GM19240 (cell line): ENCODE results near the gene PARD3.

Experiments used
- DNase-seq: peaks from one replicate; pipeline ENCODE4 v3.0.0; 2011; ENCODE audit warnings: low spot score; ENCODE audit not compliant: insufficient read length

PARD3 gene

GRCh38 chr10:34627331-34627730 is 187.8 kb downstream of the PARD3 start:
- DNase-seq: no peak

- no peak for DNase-seq
These were observed 188.8 kb downstream of the PARD3 start for GRCh38 chr10:34626158-34626880.

GRCh38 chr10:34624323-34625153 is 190.6 kb downstream of the PARD3 start:
- no peak for DNase-seq

GRCh38 chr10:34622945-34623344 is 192.2 kb downstream of the PARD3 start:
- no peak for DNase-seq

GRCh38 chr10:34618611-34619010 is 196.5 kb downstream of the PARD3 start:
- DNase-seq: no peak

- no peak for DNase-seq
These were observed 199.3 kb downstream of the PARD3 start for GRCh38 chr10:34615770-34616169.

GRCh38 chr10:34613491-34613890 is 201.6 kb downstream of the PARD3 start:
- no peak for DNase-seq

- no peak for DNase-seq
These were observed 202.2 kb downstream of the PARD3 start for GRCh38 chr10:34612938-34613337.

GRCh38 chr10:34612446-34612845 is 202.7 kb downstream of the PARD3 start:
- no peak for DNase-seq

GRCh38 chr10:34609287-34609940 is 205.7 kb downstream of the PARD3 start:
- no peak for DNase-seq

- no peak for DNase-seq
These were observed 207.2 kb downstream of the PARD3 start for GRCh38 chr10:34607894-34608293.

GRCh38 chr10:34606890-34607289 is 208.2 kb downstream of the PARD3 start:
- no peak for DNase-seq

GRCh38 chr10:34602478-34602877 is 212.6 kb downstream of the PARD3 start:
- DNase-seq: no peak

- no peak for DNase-seq
These were observed 213.4 kb downstream of the PARD3 start for GRCh38 chr10:34601691-34602090.

- DNase-seq: no peak
These were observed 215.9 kb downstream of the PARD3 start for GRCh38 chr10:34599026-34599795.

GRCh38 chr10:34596351-34596750 is 218.7 kb downstream of the PARD3 start:
- no peak for DNase-seq

- DNase-seq: no peak
These were observed 221.2 kb downstream of the PARD3 start for GRCh38 chr10:34593930-34594329.

GRCh38 chr10:34593374-34593890 is 221.7 kb downstream of the PARD3 start:
- DNase-seq: no peak

- DNase-seq: no peak
These were observed 224.3 kb downstream of the PARD3 start for GRCh38 chr10:34590793-34591192.

GRCh38 chr10:34589275-34589674 is 225.8 kb downstream of the PARD3 start:
- DNase-seq: no peak

GRCh38 chr10:34587680-34588019 is 227.4 kb downstream of the PARD3 start:
- DNase-seq: no peak
